Neutrophil (primary cell): ENCODE data around the gene KIF13A.

ENCODE experiments used
- H3K27ac ChIP-seq: fragments of 200-600 bp; sonication (generic); 2 replicates; pipeline ENCODE4 v1.5.1; 2016; ENCODE audit warnings: mild to moderate bottlenecking, moderate library complexity
- H3K27me3 ChIP-seq: fragments of 200-600 bp; sonication (generic); 2 replicates; pipeline ENCODE4 v1.6.0; 2016; ENCODE audit warnings: mild to moderate bottlenecking
- H3K36me3 ChIP-seq: fragments of 200-600 bp; sonication (generic); 2 replicates; pipeline ENCODE4 v1.5.1; 2017
- H3K4me1 ChIP-seq, 2 experiments: fragments of 200-600 bp in 1 of 2; sonication (generic) in 1 of 2; 1 replicate in 1 of 2; 2 replicates in 1 of 2; pipeline versions ENCODE4 v1.5.1 to v1.6.1; 2013 to 2016; ENCODE audit warnings: low read depth in 1 of 2, low read length in 1 of 2, mild to moderate bottlenecking in 1 of 2, moderate library complexity in 1 of 2; ENCODE audit not compliant: control insufficient read depth in 1 of 2, insufficient read depth in 1 of 2
- H3K4me3 ChIP-seq, 2 experiments: fragments of 200-600 bp in 1 of 2; sonication (generic) in 1 of 2; 1 replicate in 1 of 2; 2 replicates in 1 of 2; pipeline ENCODE4 v1.5.1; 2013 to 2016; ENCODE audit warnings: low read depth in 1 of 2, low read length in 1 of 2, mild to moderate bottlenecking in 1 of 2, moderate library complexity in 1 of 2
- H3K9me3 ChIP-seq: fragments of 200-600 bp; sonication (generic); 2 replicates; pipeline ENCODE4 v1.5.1; 2016
- CTCF ChIP-seq: fragments of 200-600 bp; sonication (generic); IDR thresholded peaks from 2 replicates; pipeline ENCODE4 v1.5.1; 2016; ENCODE audit warnings: antibody characterized with exemption

KIF13A gene

GRCh38 chr6:17851720-17852161, 135.7 kb downstream of the KIF13A start:
- Histone ChIP-seq H3K27ac (no peak overlapping the region), H3K4me1 (no peaks in the 10 kb centered on the region), H3K27me3 (no peaks in the 10 kb centered on the region), H3K36me3 (peaks cover 80% of the 10 kb centered on the region), H3K9me3 (no peaks in the 10 kb centered on the region), H3K4me3 (no peak overlapping the region)
- TF ChIP-seq CTCF = no peak

- H3K36me3 ChIP-seq = peaks cover 85% of the 10 kb centered on the region
- no peak overlapping the region for H3K27ac ChIP-seq
- H3K4me1 ChIP-seq = no peaks in the 10 kb centered on the region
- H3K27me3 ChIP-seq = no peaks in the 10 kb centered on the region
- no peaks in the 10 kb centered on the region for H3K9me3 ChIP-seq
- no peak for TF ChIP-seq CTCF
- no peak overlapping the region for H3K4me3 ChIP-seq
These were observed 136.3 kb downstream of the KIF13A start for GRCh38 chr6:17851001-17851719.

GRCh38 chr6:17850281-17850680, 137.2 kb downstream of the KIF13A start:
- peaks cover 83% of the 10 kb centered on the region for H3K36me3 ChIP-seq

GRCh38 chr6:17847203-17847760, 140.2 kb downstream of the KIF13A start:
- peaks cover 87% of the 10 kb centered on the region for H3K36me3 ChIP-seq
- H3K9me3 ChIP-seq = no peaks in the 10 kb centered on the region
- H3K4me3 ChIP-seq = no peak overlapping the region
- H3K27me3 ChIP-seq = no peaks in the 10 kb centered on the region
- no peak overlapping the region for H3K27ac ChIP-seq
- H3K4me1 ChIP-seq = no peaks in the 10 kb centered on the region
- no peak for TF ChIP-seq CTCF

More at GRCh38 chr6:17850281-17850680, 137.2 kb downstream of the KIF13A start:
- Histone ChIP-seq H3K9me3 (no peaks in the 10 kb centered on the region), H3K4me3 (no peak overlapping the region), H3K27me3 (no peaks in the 10 kb centered on the region), H3K4me1 (no peaks in the 10 kb centered on the region), H3K27ac (no peak overlapping the region)
- TF ChIP-seq CTCF = no peak

GRCh38 chr6:17846762-17847161, 140.7 kb downstream of the KIF13A start:
- Histone ChIP-seq H3K4me1 (no peaks in the 10 kb centered on the region), H3K27ac (no peak overlapping the region), H3K27me3 (no peaks in the 10 kb centered on the region), H3K9me3 (no peaks in the 10 kb centered on the region), H3K36me3 (peaks cover 86% of the 10 kb centered on the region), H3K4me3 (no peak overlapping the region)
- TF ChIP-seq CTCF = no peak
